ENCODE results near the gene KIRREL3. TPM values are rescaled to one million over a fixed set of nuclear protein-coding genes. Genes with fewer than 3 reads are reported as not detected.

The KIRREL3 gene
- polyA plus RNA-seq, 1 of the 3 experiments (the other 2 are of a cell fraction): 3.7 TPM

GRCh38 chr11:126628790-126629621, 371.6 kb downstream of the KIRREL3 start:
- Histone ChIP-seq H3K4me1 (ENCODE audit: control insufficient read depth in 1 of 2, insufficient read depth in 2 of 2, low read depth in 1 of 2, low read length in 1 of 2) (peaks cover 9 to 18% of the 10 kb centered on the region in 2 experiments; a peak in 3 of 4 replicates), H3K27ac (ENCODE audit: low read depth in 2 of 2, low read length in 1 of 2) (peak overlapping the region; percentile 19 to 20; a peak in 2 of 4 replicates), H3K9me2 (no peaks in the 10 kb centered on the region), H3K4me2 (0 out of 2 replicates have a peak overlapping the region, but pooled peaks have one; percentile 39), H2AFZ (ENCODE audit: low read depth) (no peak overlapping the region), H3K4me3 (ENCODE audit: low read depth in 2 of 2, low read length in 1 of 2) (no peak overlapping the region), H3K9me3 (no peaks in the 10 kb centered on the region), H4K20me1 (ENCODE audit: insufficient read depth) (no peaks in the 10 kb centered on the region), H3K27me3 (ENCODE audit: insufficient read depth) (no peaks in the 10 kb centered on the region), H3K36me3 (replicated peaks in 1 of 2; ENCODE audit: control insufficient read depth in 1 of 2, insufficient read depth in 2 of 2, low read length in 1 of 2) (no peaks in the 10 kb centered on the region), H3K9ac (no peak overlapping the region), H3K79me2 (ENCODE audit: insufficient read depth) (no peaks in the 10 kb centered on the region), H3F3A (replicated peaks; ENCODE audit: insufficient read depth) (no peaks in the 10 kb centered on the region)
- ChIA-PET POLR2A (no interaction called here), CTCF (interaction anchor here (1.9 kb wide), 1 partner anchor 22 kb away, joined by 6 read pairs; no protein-coding TSS in a partner anchor)
- TF ChIP-seq TCF12 (IDR thresholded peaks at IDR 0.05): peak; percentile 74
- TF ChIP-seq SIN3A (IDR thresholded peaks at IDR 0.05; ENCODE audit: borderline replicate concordance, low read depth, low read length): peak; percentile 29; the same call in 1 of the 2 replicates
- TF ChIP-seq SMC3 (IDR thresholded peaks at IDR 0.05; ENCODE audit: low read depth, low read length): no peak
- 0 out of 2 replicates have a peak, but pooled peaks have one; percentile 23 for TF ChIP-seq CTCF (IDR thresholded peaks at IDR 0.05)
- peak; percentile 38; the same call in 1 of the 2 replicates for TF ChIP-seq NFIC (IDR thresholded peaks at IDR 0.05; ENCODE audit: borderline replicate concordance)
- TF ChIP-seq PBX3 (IDR thresholded peaks at IDR 0.05): peak; percentile 32
- no peak for TF ChIP-seq POLR2AphosphoS5 (IDR thresholded peaks at IDR 0.05; ENCODE audit: low read depth, low read length)
- no peak for TF ChIP-seq RAD21 (IDR thresholded peaks at IDR 0.05; ENCODE audit: low read length)
- TF ChIP-seq MAX (IDR thresholded peaks at IDR 0.05; ENCODE audit: low read depth): peak; percentile 53; the same call in 1 of the 2 replicates
- peak; percentile 22 to 40; a peak in 1 of 4 replicates for TF ChIP-seq EP300 (IDR thresholded peaks at IDR 0.05; ENCODE audit: borderline replicate concordance in 1 of 2, low read depth in 1 of 2, low read length in 1 of 2)
- no peak for DNase-seq
- 63% methylated on average over 11 of the region's 13 CpGs for WGBS (ENCODE audit: low lambda C conversion rate)

GRCh38 chr11:126628450-126628789, 372.1 kb downstream of the KIRREL3 start:
- no peak overlapping the region for H3K9ac ChIP-seq
- H2AFZ ChIP-seq (ENCODE audit: low read depth): no peak overlapping the region
- H3K79me2 ChIP-seq (ENCODE audit: insufficient read depth): no peaks in the 10 kb centered on the region
- WGBS (ENCODE audit: low lambda C conversion rate): 70% methylated on average over 1 of the region's 1 CpG
- H3F3A ChIP-seq (replicated peaks; ENCODE audit: insufficient read depth): no peaks in the 10 kb centered on the region
- H3K36me3 ChIP-seq (replicated peaks in 1 of 2; ENCODE audit: control insufficient read depth in 1 of 2, insufficient read depth in 2 of 2, low read length in 1 of 2): no peaks in the 10 kb centered on the region
- H3K4me1 ChIP-seq (ENCODE audit: control insufficient read depth in 1 of 2, insufficient read depth in 2 of 2, low read depth in 1 of 2, low read length in 1 of 2): peaks cover 9 to 18% of the 10 kb centered on the region in 2 experiments; a peak in 3 of 4 replicates
- H3K4me2 ChIP-seq: 0 out of 2 replicates have a peak overlapping the region, but pooled peaks have one; percentile 39
- H3K27me3 ChIP-seq (ENCODE audit: insufficient read depth): no peaks in the 10 kb centered on the region
- no peaks in the 10 kb centered on the region for H3K9me3 ChIP-seq
- H4K20me1 ChIP-seq (ENCODE audit: insufficient read depth): no peaks in the 10 kb centered on the region
- peak overlapping the region; percentile 2 to 20; a peak in 2 of 4 replicates for H3K27ac ChIP-seq (ENCODE audit: low read depth in 2 of 2, low read length in 1 of 2)
- ChIA-PET POLR2A (no interaction called here), CTCF (interaction anchor here (1.9 kb wide), 1 partner anchor 21 kb away, joined by 6 read pairs; no protein-coding TSS in a partner anchor)
- TF ChIP-seq MXI1 (IDR thresholded peaks at IDR 0.05; ENCODE audit: low read depth, low read length): no peak
- TF ChIP-seq RXRA (IDR thresholded peaks at IDR 0.05; ENCODE audit: borderline replicate concordance, low read depth): no peak
- TF ChIP-seq NRF1 (IDR thresholded peaks at IDR 0.05; ENCODE audit: low read depth, low read length): no peak
- no peak for TF ChIP-seq FOSL2 (IDR thresholded peaks at IDR 0.05; ENCODE audit: borderline replicate concordance, low read depth)
- TF ChIP-seq CTCF (IDR thresholded peaks at IDR 0.05): no peak
- no peak for TF ChIP-seq NFIC (IDR thresholded peaks at IDR 0.05; ENCODE audit: borderline replicate concordance)
- no peak for TF ChIP-seq EP300 (IDR thresholded peaks at IDR 0.05; ENCODE audit: borderline replicate concordance in 1 of 2, low read depth in 1 of 2, low read length in 1 of 2)
- no peak for TF ChIP-seq TCF12 (IDR thresholded peaks at IDR 0.05)
- no peak for TF ChIP-seq SMC3 (IDR thresholded peaks at IDR 0.05; ENCODE audit: low read depth, low read length)
- TF ChIP-seq RFX5 (IDR thresholded peaks at IDR 0.05; ENCODE audit: low read length): no peak
- no peak for TF ChIP-seq TAF1 (IDR thresholded peaks at IDR 0.05; ENCODE audit: borderline replicate concordance, low read depth, low read length)
- TF ChIP-seq SIN3A (IDR thresholded peaks at IDR 0.05; ENCODE audit: borderline replicate concordance, low read depth, low read length): no peak
- H3K9me2 ChIP-seq: no peaks in the 10 kb centered on the region
- no peak overlapping the region for H3K4me3 ChIP-seq (ENCODE audit: low read depth in 2 of 2, low read length in 1 of 2)
- no peak for DNase-seq

Measured in SK-N-SH (cell line).